GM21529 (cell line): Measurements from ENCODE around the gene HFE.

ENCODE experiments used
- ATAC-seq: cut with Tn5 transposase; IDR thresholded peaks from one replicate; pipeline ENCODE4 v1.9.1; 2021; ENCODE audit not compliant: unreplicated experiment

HFE gene

GRCh38 chr6:26130581-26131249, 43.5 kb downstream of the HFE start:
- no peak for ATAC-seq

- no peak for ATAC-seq
Measured at GRCh38 chr6:26131618-26132017, 44.4 kb downstream of the HFE start.

- ATAC-seq = no peak
Measured at GRCh38 chr6:26133730-26134129, 46.5 kb downstream of the HFE start.

- ATAC-seq = no peak
Measured at GRCh38 chr6:26136321-26136720, 49.1 kb downstream of the HFE start.

- no peak for ATAC-seq
Measured at GRCh38 chr6:26140254-26140966, 53.2 kb downstream of the HFE start.

DNA sequence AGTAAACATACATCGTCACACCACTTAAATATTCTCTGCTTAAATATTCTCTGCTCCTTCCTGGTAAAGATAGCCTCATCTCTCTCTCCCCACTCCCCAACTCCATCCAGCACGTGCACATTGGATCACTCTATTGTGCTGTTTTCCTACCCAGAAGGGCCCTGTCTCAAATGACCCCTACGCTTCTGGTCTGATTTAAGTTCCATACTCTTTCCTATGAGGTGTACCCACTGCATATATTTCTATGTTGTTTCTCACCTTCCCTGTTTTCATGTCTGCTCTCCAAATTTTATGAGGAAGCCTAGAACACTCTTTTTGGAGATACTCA, 53.7 kb downstream of the HFE start:
- no peak for ATAC-seq

DNA sequence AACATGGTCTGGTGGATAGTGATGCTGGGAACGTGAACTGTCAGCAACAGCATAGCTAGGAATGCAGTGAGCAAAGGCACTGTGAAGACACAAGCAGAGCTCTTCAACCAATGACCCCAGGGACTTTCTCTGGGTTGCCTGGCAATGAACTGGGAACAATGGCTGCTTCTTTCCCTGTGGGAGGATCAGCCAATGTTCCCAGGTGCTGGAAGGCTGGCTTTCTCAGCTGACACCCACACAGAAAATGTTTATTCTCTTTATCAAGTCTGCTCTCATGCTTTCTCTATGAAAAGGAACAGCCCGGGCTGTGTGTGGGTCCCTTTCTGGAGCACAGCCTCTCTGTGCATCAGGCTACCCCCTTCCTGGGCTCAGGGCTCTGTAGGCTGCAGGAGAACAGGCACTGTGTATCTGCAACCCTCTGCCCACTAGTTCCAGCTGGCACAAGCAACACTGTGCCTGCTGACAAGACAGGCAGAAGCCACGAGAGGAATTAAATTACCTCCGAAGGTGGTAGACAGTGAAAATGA, 54.2 kb downstream of the HFE start:
- no peak for ATAC-seq

- ATAC-seq = no peak
Measured at GRCh38 chr6:26142026-26142425, 54.8 kb downstream of the HFE start.
